ENCODE results near the gene ASB11. TPM values are rescaled to one million over a fixed set of nuclear protein-coding genes. Genes with fewer than 3 reads are reported as not detected.
A peak's percentile ranks its signal among the peaks of the same experiment; 100 is the strongest.

Gene ASB11
- total RNA-seq, 2 donors from 2014 or later = not detected

DNA sequence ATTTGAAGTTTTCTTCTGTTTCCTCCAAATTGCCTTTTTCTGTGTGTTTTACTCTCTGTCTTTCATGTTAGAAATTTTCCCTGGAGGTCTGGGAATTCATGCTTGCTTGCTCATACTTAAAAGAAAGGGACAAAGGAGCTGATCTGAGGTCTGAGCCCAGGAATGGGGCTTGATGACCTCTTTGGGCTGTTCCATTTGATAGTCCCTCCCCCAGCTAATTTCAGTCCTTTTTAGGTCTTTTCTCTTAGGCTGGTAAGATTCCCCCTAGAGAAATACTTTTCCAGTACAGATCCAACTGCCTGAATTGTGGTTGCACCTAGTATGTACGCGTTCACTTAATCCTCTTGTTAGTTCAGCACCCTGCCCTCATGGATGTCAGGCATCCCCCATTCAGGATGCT lies 25.4 kb upstream of the ASB11 start:
- no peaks in the 10 kb centered on the region for H3K36me3 Mint-ChIP-seq (ENCODE audit: low read depth)
- Histone ChIP-seq H3K27me3 (ENCODE audit: control insufficient read depth, insufficient read depth, low read length, poor library complexity, severe bottlenecking) (peaks cover 24% of the 10 kb centered on the region), H3K36me3 (ENCODE audit: control insufficient read depth, insufficient read depth, low read length) (no peaks in the 10 kb centered on the region), H3K9ac (ENCODE audit: extremely low read depth, low read length, poor library complexity, severe bottlenecking) (no peak overlapping the region), H3K4me3 (ENCODE audit: low read length) (no peak overlapping the region), H3K27ac (ENCODE audit: low read depth, low read length) (no peak overlapping the region), H3K4me1 (ENCODE audit: control insufficient read depth, insufficient read depth, low read length) (no peaks in the 10 kb centered on the region), H3K9me3 (ENCODE audit: control insufficient read depth, low read length) (no peaks in the 10 kb centered on the region)
- WGBS, 2 experiments (ENCODE audit: insufficient coverage in 1 of 2, insufficient read length in 1 of 2) = 90% methylated on average over 2 of the region's 2 CpGs; no CpG with 5 or more reads in 1 of the 2 experiments
- TF ChIP-seq, protein P1, sequence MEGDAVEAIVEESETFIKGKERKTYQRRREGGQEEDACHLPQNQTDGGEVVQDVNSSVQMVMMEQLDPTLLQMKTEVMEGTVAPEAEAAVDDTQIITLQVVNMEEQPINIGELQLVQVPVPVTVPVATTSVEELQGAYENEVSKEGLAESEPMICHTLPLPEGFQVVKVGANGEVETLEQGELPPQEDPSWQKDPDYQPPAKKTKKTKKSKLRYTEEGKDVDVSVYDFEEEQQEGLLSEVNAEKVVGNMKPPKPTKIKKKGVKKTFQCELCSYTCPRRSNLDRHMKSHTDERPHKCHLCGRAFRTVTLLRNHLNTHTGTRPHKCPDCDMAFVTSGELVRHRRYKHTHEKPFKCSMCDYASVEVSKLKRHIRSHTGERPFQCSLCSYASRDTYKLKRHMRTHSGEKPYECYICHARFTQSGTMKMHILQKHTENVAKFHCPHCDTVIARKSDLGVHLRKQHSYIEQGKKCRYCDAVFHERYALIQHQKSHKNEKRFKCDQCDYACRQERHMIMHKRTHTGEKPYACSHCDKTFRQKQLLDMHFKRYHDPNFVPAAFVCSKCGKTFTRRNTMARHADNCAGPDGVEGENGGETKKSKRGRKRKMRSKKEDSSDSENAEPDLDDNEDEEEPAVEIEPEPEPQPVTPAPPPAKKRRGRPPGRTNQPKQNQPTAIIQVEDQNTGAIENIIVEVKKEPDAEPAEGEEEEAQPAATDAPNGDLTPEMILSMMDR (conservative IDR thresholded peaks at IDR 0.05) = no peak
- H3K4me1 Mint-ChIP-seq = no peaks in the 10 kb centered on the region
- peaks cover 36% of the 10 kb centered on the region for H3K27me3 Mint-ChIP-seq (ENCODE audit: insufficient read depth)
- H3K4me3 Mint-ChIP-seq = no peak overlapping the region
- no peak overlapping the region for H3K27ac Mint-ChIP-seq
- no peaks in the 10 kb centered on the region for H3K9me3 Mint-ChIP-seq
- no peak for DNase-seq

DNA sequence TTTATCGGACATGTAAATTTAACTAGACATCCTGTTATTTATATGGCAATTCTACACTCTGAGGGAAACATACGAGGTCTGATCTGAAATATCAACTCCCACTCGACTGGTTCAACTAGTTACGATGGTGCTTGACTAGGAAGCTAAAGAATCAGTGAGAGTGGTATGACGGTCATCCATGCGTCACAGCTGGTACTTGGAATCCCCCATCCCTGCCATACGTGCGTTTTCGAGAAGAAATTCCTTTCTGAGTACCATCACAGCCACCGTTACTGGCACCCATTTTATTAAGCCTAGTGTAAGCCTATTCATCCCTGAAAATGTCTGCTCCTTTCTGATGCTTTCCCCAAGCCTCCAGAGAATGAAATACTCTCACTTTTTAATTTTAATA lies 20.6 kb upstream of the ASB11 start:
- Histone ChIP-seq H3K9me3 (ENCODE audit: control insufficient read depth, low read length) (no peaks in the 10 kb centered on the region), H3K27me3 (ENCODE audit: control insufficient read depth, insufficient read depth, low read length, poor library complexity, severe bottlenecking) (peaks cover 24% of the 10 kb centered on the region), H3K27ac (ENCODE audit: low read depth, low read length) (no peak overlapping the region), H3K4me1 (ENCODE audit: control insufficient read depth, insufficient read depth, low read length) (no peaks in the 10 kb centered on the region), H3K36me3 (ENCODE audit: control insufficient read depth, insufficient read depth, low read length) (peaks cover 15% of the 10 kb centered on the region), H3K9ac (ENCODE audit: extremely low read depth, low read length, poor library complexity, severe bottlenecking) (peak overlapping the region; percentile 77), H3K4me3 (ENCODE audit: low read length) (peak overlapping the region; percentile 93)
- no peak for DNase-seq
- TF ChIP-seq, protein P1 (conservative IDR thresholded peaks at IDR 0.05) = no peak
- Mint-ChIP-seq H3K9me3 (no peaks in the 10 kb centered on the region), H3K36me3 (ENCODE audit: low read depth) (peaks cover 6% of the 10 kb centered on the region), H3K27ac (peak overlapping the region; percentile 92), H3K4me1 (peaks cover 4% of the 10 kb centered on the region), H3K4me3 (peak overlapping the region; percentile 96), H3K27me3 (ENCODE audit: insufficient read depth) (peaks cover 21% of the 10 kb centered on the region)
- 3 to 8% methylated on average over 2 to 9 of the region's 10 CpGs for WGBS, 2 experiments (ENCODE audit: insufficient coverage in 1 of 2, insufficient read length in 1 of 2)

DNA sequence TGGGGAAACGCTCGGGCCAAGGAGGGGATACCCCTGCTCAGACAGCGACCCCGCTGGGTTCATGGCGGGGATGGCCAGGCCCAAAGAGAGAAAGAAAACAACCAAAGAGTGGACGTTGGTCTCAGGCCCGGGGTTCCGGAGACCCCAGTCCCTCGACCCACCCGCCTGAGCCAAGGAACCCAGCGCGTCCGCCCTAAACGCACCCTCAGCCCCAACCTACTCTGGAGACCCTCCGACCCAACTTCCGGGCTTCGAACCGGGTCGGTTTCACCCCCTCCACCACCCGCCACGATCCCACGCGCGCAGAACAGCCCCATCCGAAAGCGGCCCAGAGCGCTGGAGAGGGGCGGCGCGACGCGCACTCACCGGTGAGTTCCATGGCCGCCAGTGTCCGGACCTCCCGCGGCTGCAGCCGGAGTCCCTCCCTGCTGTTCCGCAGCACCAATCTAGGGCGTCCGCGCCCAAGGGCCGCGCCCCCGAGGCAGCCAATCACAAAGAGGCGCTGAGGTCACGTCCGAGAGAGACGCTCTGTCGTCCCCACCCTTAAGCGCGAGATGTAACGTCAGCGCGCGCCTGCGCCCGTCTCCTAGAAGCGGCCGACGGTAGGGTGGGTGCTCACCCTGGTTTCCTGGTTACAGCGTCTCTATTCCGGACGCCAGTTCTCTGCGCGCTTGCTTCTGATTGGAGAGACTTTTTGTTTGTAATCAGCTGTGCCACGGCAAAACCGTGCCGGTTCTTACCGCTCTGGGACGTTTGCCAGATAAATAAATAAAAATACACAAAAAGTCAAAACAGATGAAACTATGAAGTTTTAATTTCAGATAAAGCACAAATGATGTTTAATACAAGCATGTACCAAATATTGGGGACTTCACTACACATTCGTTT lies 19.9 kb upstream of the ASB11 start, which contains the start of gene PIGA:
Gene PIGA, minus strand, starts transcription at position 389 of the 888 bp plus-strand sequence. CDS start 3,593 bp downstream, outside the sequence.
- H3K36me3 ChIP-seq (ENCODE audit: control insufficient read depth, insufficient read depth, low read length) = peaks cover 17% of the 10 kb centered on the region

More for the DNA sequence above, 19.9 kb upstream of the ASB11 start, which contains the start of gene PIGA:
- Mint-ChIP-seq H3K4me1 (peaks cover 4% of the 10 kb centered on the region), H3K36me3 (ENCODE audit: low read depth) (peaks cover 9% of the 10 kb centered on the region), H3K27me3 (ENCODE audit: insufficient read depth) (peaks cover 21% of the 10 kb centered on the region), H3K4me3 (peak within 1 kb of the TSS; percentile 96), H3K9me3 (no peaks in the 10 kb centered on the region), H3K27ac (peak within 1 kb of the TSS; percentile 99)
- Histone ChIP-seq H3K9ac (ENCODE audit: extremely low read depth, low read length, poor library complexity, severe bottlenecking) (peak within 1 kb of the TSS; percentile 83), H3K9me3 (ENCODE audit: control insufficient read depth, low read length) (no peaks in the 10 kb centered on the region), H3K27me3 (ENCODE audit: control insufficient read depth, insufficient read depth, low read length, poor library complexity, severe bottlenecking) (peaks cover 24% of the 10 kb centered on the region), H3K27ac (ENCODE audit: low read depth, low read length) (peak within 1 kb of the TSS; percentile 66), H3K4me1 (ENCODE audit: control insufficient read depth, insufficient read depth, low read length) (no peaks in the 10 kb centered on the region), H3K4me3 (ENCODE audit: low read length) (peak within 1 kb of the TSS; percentile 93)
- TF ChIP-seq, protein P1 (conservative IDR thresholded peaks at IDR 0.05) = no peak
- 0% methylated on average over 69 of the region's 72 CpGs; no CpG with 5 or more reads in 1 of the 2 experiments for WGBS, 2 experiments (ENCODE audit: insufficient coverage in 1 of 2, insufficient read length in 1 of 2)
- peak; percentile 96 for DNase-seq

All from endodermal cell (in vitro differentiated cells).